H1 (cell line): ENCODE results near the gene SLC5A4. TPM values are rescaled to one million over a fixed set of nuclear protein-coding genes. Genes with fewer than 3 reads are reported as not detected.

ENCODE experiments used
- BACH1 ChIP-seq: IDR thresholded peaks from 2 replicates; pipeline ENCODE4 v1.6.1; 2012; ENCODE audit warnings: low read length, improper control_type of control experiment
- CHD1 ChIP-seq: IDR thresholded peaks from 2 replicates; pipeline ENCODE4 v1.6.1; 2012; ENCODE audit warnings: low read depth, low read length, improper control_type of control experiment
- polyA plus RNA-seq, 7 experiments: library from polyadenylated mRNA; depleted of rRNA in 3 of 7; stranded (reverse) in 5 of 7; unstranded in 2 of 7; fragments of >200 nt in 5 of 7; fragments of 200-250 nt in 2 of 7; gene quantifications; 1 replicate in 5 of 7; 2 replicates in 1 of 7; 4 replicates in 1 of 7; pipeline versions ENCODE4 v1.2.1 to v1.2.3, GENCODE V29; 2011 to 2013; ENCODE audit warnings: missing spikeins in 2 of 7, mixed read lengths in 2 of 7
- total RNA-seq: library from RNA; stranded (reverse); fragmentation: NEBNext Ultra II Directional; extraction: Animal tissue kit (Norgen Biotek cat#: 25700); gene quantifications from 2 replicates; pipeline ENCODE4 v1.2.1, GENCODE V29; 2021

The SLC5A4 gene
- total and polyA plus RNA-seq, 2 of the 8 experiments (the other 6 are each of a cell fraction or from before 2014, with no cell fraction given), result 0.17 TPM; not detected in 1

GRCh38 chr22:32199961-32200360 is 55.2 kb downstream of the SLC5A4 start (continued):
- TF ChIP-seq BACH1 (no peak), CHD1 (no peak)
